Thyroid gland (tissue), 4 donors: Measurements from ENCODE around the gene MAST4.

Source experiments
- POLR2A ChIP-seq, 2 donors: fragments of 450-650 bp; IDR thresholded peaks; one replicate each; pipeline ENCODE4 v1.6.1; 2017; ENCODE audit warnings: antibody characterized with exemption in 2 of 2, mild to moderate bottlenecking in 2 of 2, moderate library complexity in 1 of 2
- TF ChIP-seq, protein P1 (sequence below), 6 experiments: fragments of 200-600 bp in 3 of 6; fragments of 450-650 bp in 3 of 6; sonication (generic) in 3 of 6; IDR thresholded peaks; one replicate each; pipeline ENCODE4 v1.5.1; 2016 to 2019; ENCODE audit warnings: antibody characterized with exemption in 6 of 6, mild to moderate bottlenecking in 2 of 6, inconsistent platforms in 1 of 6, moderate library complexity in 1 of 6

DNA sequence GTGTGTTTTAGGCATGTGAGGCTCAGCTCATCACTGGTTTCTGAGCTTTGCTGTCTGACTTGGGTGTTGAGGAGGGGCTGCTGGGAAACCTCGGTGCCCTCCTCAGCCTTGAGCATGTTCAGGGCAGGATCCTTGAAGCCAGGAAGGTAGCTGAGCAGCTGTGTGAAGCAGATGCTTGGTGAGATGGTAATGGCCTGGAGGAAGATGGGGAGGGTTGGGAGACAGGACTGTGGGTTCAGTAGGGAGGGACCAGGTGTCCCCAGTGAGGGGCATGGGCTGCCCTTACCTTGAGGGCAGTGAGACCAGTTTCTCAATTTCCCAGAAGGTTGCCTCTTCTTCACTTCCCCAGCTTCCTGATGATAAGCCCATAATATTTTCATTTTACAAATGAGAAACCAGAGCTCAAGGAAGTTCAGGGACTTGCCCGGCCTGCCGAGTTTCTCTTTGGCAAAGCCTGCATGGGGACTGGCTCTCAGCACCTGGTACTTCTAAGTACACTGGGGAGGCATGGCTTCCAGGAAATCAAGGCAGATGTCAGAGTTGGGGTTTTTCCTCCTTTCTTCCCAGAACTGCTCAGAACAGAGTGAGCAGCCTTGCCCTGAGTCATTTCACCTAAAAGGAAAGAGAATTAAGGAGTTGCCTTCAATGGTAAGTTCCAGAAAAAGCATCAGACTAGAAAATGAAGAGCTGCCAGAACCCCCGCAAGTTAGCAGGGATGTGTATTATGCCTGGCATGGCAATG lies 225.7 kb downstream of the MAST4 start:
- TF ChIP-seq, protein P1, sequence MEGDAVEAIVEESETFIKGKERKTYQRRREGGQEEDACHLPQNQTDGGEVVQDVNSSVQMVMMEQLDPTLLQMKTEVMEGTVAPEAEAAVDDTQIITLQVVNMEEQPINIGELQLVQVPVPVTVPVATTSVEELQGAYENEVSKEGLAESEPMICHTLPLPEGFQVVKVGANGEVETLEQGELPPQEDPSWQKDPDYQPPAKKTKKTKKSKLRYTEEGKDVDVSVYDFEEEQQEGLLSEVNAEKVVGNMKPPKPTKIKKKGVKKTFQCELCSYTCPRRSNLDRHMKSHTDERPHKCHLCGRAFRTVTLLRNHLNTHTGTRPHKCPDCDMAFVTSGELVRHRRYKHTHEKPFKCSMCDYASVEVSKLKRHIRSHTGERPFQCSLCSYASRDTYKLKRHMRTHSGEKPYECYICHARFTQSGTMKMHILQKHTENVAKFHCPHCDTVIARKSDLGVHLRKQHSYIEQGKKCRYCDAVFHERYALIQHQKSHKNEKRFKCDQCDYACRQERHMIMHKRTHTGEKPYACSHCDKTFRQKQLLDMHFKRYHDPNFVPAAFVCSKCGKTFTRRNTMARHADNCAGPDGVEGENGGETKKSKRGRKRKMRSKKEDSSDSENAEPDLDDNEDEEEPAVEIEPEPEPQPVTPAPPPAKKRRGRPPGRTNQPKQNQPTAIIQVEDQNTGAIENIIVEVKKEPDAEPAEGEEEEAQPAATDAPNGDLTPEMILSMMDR (IDR thresholded peaks at IDR 0.05): no peak
- no peak for TF ChIP-seq POLR2A (IDR thresholded peaks at IDR 0.05)
